Prostate gland (tissue), 2 donors: ENCODE results near the gene RAB4A.

ENCODE experiments used
- POLR2AphosphoS5 ChIP-seq: sonication (generic); formaldehyde crosslinking; IDR thresholded peaks from one replicate; pipeline ENCODE4 v1.6.1; 2017; ENCODE audit warnings: antibody characterized with exemption
- TF ChIP-seq, protein P1 (sequence below), 4 experiments: fragments of 200-600 bp in 2 of 4; fragments of 450-650 bp in 2 of 4; sonication (generic) in 2 of 4; IDR thresholded peaks; 1 replicate in 3 of 4; 2 replicates in 1 of 4; pipeline ENCODE4 v1.5.1; 2016 to 2019; ENCODE audit warnings: antibody characterized with exemption in 4 of 4, mild to moderate bottlenecking in 2 of 4, moderate library complexity in 2 of 4

DNA sequence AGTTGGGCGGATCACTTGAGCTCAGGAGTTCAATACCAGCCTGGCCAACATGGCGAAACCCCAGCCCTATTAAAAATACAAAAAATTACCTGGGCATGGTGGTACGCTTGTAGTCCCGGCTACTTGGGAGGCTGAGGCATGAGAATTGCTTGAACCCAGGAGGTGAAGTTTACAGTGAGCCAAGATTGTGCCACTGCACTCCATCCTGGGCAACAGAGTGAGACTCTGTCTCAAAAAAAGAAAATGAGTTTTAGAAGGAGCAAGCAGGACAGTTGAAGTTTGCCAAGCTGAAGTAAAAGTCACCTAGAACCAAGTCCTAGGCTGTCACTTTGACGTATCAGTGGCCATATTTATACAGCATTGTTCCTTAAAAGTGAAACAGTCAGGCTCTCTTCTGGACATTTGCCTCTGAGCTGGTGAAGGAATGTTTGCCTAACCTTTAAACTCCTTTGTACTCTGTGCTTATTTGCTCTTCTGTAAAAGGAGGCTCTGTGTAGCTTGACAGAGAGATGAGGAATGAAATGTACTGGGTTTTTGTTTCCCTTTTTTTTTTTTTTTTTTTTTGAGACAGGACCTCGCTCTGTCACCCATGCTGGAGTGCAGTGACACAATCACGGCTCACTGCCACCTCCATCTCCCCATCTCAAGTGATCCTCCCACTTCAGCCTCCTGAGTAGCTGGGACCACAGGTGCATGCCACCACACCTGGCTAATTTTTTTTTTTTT is 2.8 kb downstream of the RAB4A start:
- TF ChIP-seq, protein P1, sequence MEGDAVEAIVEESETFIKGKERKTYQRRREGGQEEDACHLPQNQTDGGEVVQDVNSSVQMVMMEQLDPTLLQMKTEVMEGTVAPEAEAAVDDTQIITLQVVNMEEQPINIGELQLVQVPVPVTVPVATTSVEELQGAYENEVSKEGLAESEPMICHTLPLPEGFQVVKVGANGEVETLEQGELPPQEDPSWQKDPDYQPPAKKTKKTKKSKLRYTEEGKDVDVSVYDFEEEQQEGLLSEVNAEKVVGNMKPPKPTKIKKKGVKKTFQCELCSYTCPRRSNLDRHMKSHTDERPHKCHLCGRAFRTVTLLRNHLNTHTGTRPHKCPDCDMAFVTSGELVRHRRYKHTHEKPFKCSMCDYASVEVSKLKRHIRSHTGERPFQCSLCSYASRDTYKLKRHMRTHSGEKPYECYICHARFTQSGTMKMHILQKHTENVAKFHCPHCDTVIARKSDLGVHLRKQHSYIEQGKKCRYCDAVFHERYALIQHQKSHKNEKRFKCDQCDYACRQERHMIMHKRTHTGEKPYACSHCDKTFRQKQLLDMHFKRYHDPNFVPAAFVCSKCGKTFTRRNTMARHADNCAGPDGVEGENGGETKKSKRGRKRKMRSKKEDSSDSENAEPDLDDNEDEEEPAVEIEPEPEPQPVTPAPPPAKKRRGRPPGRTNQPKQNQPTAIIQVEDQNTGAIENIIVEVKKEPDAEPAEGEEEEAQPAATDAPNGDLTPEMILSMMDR (IDR thresholded peaks at IDR 0.05) = no peak
- TF ChIP-seq POLR2AphosphoS5 = peak; percentile 94
